ENCODE data around the gene ATF6. TPM values are rescaled to one million over a fixed set of nuclear protein-coding genes. Genes with fewer than 3 reads are reported as not detected.
A peak's percentile ranks its signal among the peaks of the same experiment; 100 is the strongest.

ATF6 gene
- total and polyA plus RNA-seq, 2 of the 8 experiments (the other 6 are each of a cell fraction or from before 2014, with no cell fraction given): 4.6 to 10.0 TPM

- no peak for DNase-seq (ENCODE audit: low read depth in 1 of 2, low spot score in 2 of 2)
- no peak overlapping the region for H3K23ac ChIP-seq (ENCODE audit: insufficient read length)
- H4K20me1 ChIP-seq (replicated peaks in 1 of 2; ENCODE audit: control insufficient read depth in 1 of 2, insufficient read depth in 2 of 2, low read length in 2 of 2): peaks cover 0 to 1% of the 10 kb centered on the region in 2 experiments
- WGBS, 2 experiments (ENCODE audit: extremely low coverage in 1 of 2, insufficient coverage in 1 of 2, insufficient read length in 1 of 2, insufficient replicate concordance in 2 of 2, low coverage in 1 of 2, low lambda C conversion rate in 2 of 2, missing lambda C conversion rate in 1 of 2): 85% methylated on average over 4 of the region's 7 CpGs; no CpG with 5 or more reads in 1 of the 2 experiments
- no peaks in the 10 kb centered on the region for H3K9me3 ChIP-seq (ENCODE audit: insufficient read depth in 2 of 2, low read depth in 1 of 2, low read length in 1 of 2)
- no peak overlapping the region for H4K8ac ChIP-seq (ENCODE audit: extremely low read depth, insufficient read depth, low read length)
- no peak overlapping the region for H2BK12ac ChIP-seq (ENCODE audit: low read depth, low read length)
- H2BK120ac ChIP-seq (replicated peaks; ENCODE audit: low read depth, low read length): no peak overlapping the region
- H3K27me3 ChIP-seq (replicated peaks in 1 of 4; ENCODE audit: control insufficient read depth in 3 of 4, extremely low read depth in 1 of 4, insufficient read depth in 3 of 4, low read length in 3 of 4): peaks cover 12 to 25% (median 22%) of the 10 kb centered on the region in 4 experiments
- no peak overlapping the region for H3K14ac ChIP-seq (ENCODE audit: insufficient read length)
- no peak overlapping the region for H3K9ac ChIP-seq (replicated peaks in 1 of 4; ENCODE audit: extremely low read depth in 1 of 4, low read depth in 3 of 4, low read length in 3 of 4)
- no peak overlapping the region for H3K4ac ChIP-seq (replicated peaks; ENCODE audit: insufficient read length, low read depth, low read length)
- no peak overlapping the region for H3K27ac ChIP-seq (ENCODE audit: low read depth, low read length)
- peaks cover 2 to 8% (median 4%) of the 10 kb centered on the region in 4 experiments for H3K4me1 ChIP-seq (replicated peaks in 1 of 4; ENCODE audit: control insufficient read depth in 3 of 4, insufficient read depth in 4 of 4, low read length in 3 of 4)
- no peak for FAIRE-seq
- no peaks in the 10 kb centered on the region for H3K36me3 ChIP-seq (ENCODE audit: control insufficient read depth in 2 of 4, insufficient read depth in 4 of 4, low read length in 3 of 4)
- H4K91ac ChIP-seq (replicated peaks; ENCODE audit: insufficient read length, low read length): no peak overlapping the region
- POLR2A ChIA-PET (ENCODE audit: partially characterized antibody): interaction anchor here (1.2 kb wide), 1 partner anchor 21 kb away, joined by 3 read pairs; the partner anchor contains the start of gene DUSP12
- H3K79me1 ChIP-seq (ENCODE audit: low read depth, low read length): no peaks in the 10 kb centered on the region
- CTCF ChIA-PET (ENCODE audit: partially characterized antibody): interaction anchor here (0.7 to 4.8 kb wide), 3 partner anchors 10 to 20 kb away, joined by 3 to 52 read pairs (median 3); partner anchors contain the start of gene DUSP12
- no peak overlapping the region for H2BK20ac ChIP-seq (ENCODE audit: low read length)
- peaks cover 12% of the 10 kb centered on the region for H3K23me2 ChIP-seq (ENCODE audit: low read depth, low read length)
- no peak overlapping the region for H2BK15ac ChIP-seq (ENCODE audit: low read length)
- no peak overlapping the region for H2AFZ ChIP-seq (ENCODE audit: low read length)
- peak overlapping the region in 1 of 2 experiments; percentile 89; a peak in 1 of 4 replicates for H3K4me2 ChIP-seq (ENCODE audit: insufficient read depth in 1 of 2, low read depth in 2 of 2, low read length in 2 of 2)
- no peak overlapping the region for H3K56ac ChIP-seq (replicated peaks; ENCODE audit: insufficient read length, low read depth, low read length)
- H3K18ac ChIP-seq (ENCODE audit: extremely low read depth, low read length): no peak overlapping the region
- H2AK5ac ChIP-seq (ENCODE audit: low read depth, low read length): no peak overlapping the region
- H2BK5ac ChIP-seq (ENCODE audit: low read depth, low read length): no peak overlapping the region
- no peak overlapping the region for H3K4me3 ChIP-seq (ENCODE audit: extremely low read depth in 1 of 4, insufficient read depth in 2 of 4, low read depth in 3 of 4, low read length in 4 of 4)
- H3K79me2 ChIP-seq (ENCODE audit: control insufficient read depth in 1 of 2, insufficient read depth in 2 of 2, low read length in 2 of 2): no peaks in the 10 kb centered on the region
- TF ChIP-seq POU5F1 (IDR thresholded peaks at IDR 0.05; ENCODE audit: low read depth, low read length): no peak
- no peak for TF ChIP-seq MAFK (IDR thresholded peaks at IDR 0.05; ENCODE audit: low read depth, low read length)
- no peak for TF ChIP-seq SIN3A (conservative IDR thresholded peaks at IDR 0.05 in 1 of 2, IDR thresholded peaks at IDR 0.05 in 1 of 2; ENCODE audit: low read depth in 1 of 2, low read length in 2 of 2)
- no peak for TF ChIP-seq EGR1 (IDR thresholded peaks at IDR 0.05; ENCODE audit: borderline replicate concordance, low read depth, low read length)
- no peak for TF ChIP-seq SUZ12 (IDR thresholded peaks at IDR 0.05; ENCODE audit: low read length)
- no peak for TF ChIP-seq EP300 (IDR thresholded peaks at IDR 0.05; ENCODE audit: borderline replicate concordance in 1 of 2, low read depth in 2 of 2, low read length in 2 of 2)
- no peak for TF ChIP-seq EZH2 (IDR thresholded peaks at IDR 0.05; ENCODE audit: low read depth, low read length, severe bottlenecking)
- no peak for TF ChIP-seq CHD2 (IDR thresholded peaks at IDR 0.05; ENCODE audit: low read length)
- TF ChIP-seq YY1 (IDR thresholded peaks at IDR 0.05; ENCODE audit: low read depth, low read length): no peak
- no peak for TF ChIP-seq BCL11A (IDR thresholded peaks at IDR 0.05; ENCODE audit: low read depth in 2 of 2, low read length in 2 of 2)
- H4K5ac ChIP-seq (ENCODE audit: insufficient read length, low read depth, low read length): no peak overlapping the region
Observed at GRCh38 chr1:161728376-161729226, 37.5 kb upstream of the ATF6 start.

Measured in H1 (cell line).